Right forelimb (tissue), 1 donor: ENCODE data around the gene VCP.

ENCODE experiments used
- DNase-seq: peaks from one replicate; pipeline ENCODE4 v3.0.0-alpha.2; 2018

VCP gene

DNA sequence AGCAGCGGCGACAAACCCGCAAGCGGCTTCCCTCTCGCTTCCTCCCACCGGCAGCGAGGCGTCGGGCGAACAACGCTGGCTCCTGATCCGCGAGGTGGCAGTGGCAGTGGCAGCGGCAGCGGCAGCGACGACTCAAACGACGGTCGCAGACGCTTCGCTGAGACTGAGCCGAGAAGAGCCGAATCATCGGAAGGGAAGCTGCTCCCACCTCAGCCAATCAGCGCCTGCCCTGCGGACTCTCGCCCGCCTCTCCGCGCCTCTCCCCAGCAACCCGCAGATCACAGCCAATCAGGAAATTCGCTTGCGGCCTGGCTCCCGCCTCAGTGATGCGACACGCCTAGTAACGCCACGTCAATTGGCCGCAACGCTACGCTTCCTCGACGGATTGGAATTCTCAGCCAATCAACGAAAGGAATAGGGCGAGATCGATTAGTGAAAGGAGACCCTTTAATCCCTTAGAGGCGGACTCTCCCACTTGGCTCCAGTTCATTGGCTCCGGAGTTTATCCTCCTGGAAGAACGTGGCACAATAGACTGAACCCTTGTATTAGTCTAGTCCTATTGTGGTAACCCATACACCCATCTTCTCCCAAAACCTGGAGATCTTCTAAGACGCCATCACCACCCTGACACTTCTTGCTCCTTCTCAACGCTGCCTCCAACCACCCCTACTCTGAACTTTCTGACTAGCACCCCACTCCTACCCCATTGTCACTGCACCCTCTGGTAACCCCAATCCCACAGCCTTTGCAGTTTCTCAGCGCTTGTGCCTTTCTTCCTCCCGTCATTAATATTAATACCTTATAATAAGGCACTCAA, at the start of gene VCP:
TSS of gene VCP (minus strand) at position 165 of the 818 bp plus-strand sequence. CDS start 272 bp downstream, outside the sequence.
- peak; percentile 97 for DNase-seq

GRCh38 chr9:35116898-35117551, 44.6 kb upstream of the VCP start:
- DNase-seq: peak; percentile 91

DNA sequence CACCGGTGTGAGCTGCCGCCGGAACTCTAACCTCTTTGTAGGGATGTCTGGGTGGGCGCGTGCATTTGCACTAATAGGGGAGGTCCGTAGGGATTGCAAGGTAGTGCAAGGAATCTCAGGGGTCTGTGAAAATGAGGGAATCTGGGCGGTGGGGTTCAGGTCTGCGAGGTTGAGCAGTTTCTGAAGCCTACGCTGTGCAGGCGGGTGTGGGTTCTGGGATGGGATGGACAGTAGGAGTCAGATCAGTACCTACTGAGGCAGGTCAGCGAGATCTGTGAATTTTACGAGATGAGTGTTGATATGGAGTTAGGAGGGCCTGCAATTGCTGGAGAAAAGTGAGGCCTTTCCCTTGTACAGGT, 44.1 kb upstream of the VCP start:
- no peak for DNase-seq

- peak; percentile 98 for DNase-seq
Measured at GRCh38 chr9:35115680-35116538, 43.5 kb upstream of the VCP start, which contains the start of gene ATOSB. TSS of gene ATOSB (minus strand) at chr9:35115862. CDS start at chr9:35108274, 7,588 bp downstream.

GRCh38 chr9:35114840-35115628, 42.6 kb upstream of the VCP start:
- DNase-seq: peak; percentile 59

- DNase-seq: peak; percentile 76
Measured at GRCh38 chr9:35114113-35114839, 41.9 kb upstream of the VCP start.

DNA sequence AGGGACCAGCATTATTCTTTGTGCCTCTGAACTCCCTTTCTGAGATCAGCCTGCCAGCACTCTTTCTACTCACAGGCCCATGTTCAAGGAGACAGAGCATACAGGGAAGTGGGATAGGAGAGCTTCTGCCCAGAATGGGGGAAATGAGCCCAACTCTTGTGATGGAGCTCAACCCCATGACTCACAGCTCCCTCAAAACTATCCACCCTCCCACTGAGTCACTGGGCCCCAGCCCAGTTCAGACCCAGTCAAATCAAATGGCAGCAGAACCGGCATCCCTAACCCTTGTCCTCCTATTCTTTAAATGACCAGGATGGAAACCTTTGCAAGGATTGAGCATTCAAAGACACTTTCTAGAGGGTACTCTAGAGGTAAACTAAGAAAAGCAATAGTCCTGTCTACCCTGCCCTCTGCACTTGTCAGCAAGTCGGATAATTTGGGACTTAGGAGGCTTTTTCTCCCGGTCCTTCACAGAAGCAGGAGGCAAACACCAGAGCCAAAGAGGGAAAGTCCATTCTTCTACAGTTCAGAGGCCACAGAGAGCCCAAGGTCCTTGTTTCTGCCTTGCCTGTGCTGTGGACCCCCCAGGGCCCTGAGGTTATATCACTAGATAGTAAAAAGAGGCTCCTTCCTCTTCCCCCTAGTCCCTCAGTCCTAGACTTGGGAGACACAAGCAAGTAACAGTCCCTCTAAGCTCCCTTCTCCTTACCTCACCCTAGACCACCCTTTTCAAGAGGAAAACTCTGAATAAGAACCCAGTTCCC, 40.0 kb upstream of the VCP start:
- DNase-seq: no peak

DNA sequence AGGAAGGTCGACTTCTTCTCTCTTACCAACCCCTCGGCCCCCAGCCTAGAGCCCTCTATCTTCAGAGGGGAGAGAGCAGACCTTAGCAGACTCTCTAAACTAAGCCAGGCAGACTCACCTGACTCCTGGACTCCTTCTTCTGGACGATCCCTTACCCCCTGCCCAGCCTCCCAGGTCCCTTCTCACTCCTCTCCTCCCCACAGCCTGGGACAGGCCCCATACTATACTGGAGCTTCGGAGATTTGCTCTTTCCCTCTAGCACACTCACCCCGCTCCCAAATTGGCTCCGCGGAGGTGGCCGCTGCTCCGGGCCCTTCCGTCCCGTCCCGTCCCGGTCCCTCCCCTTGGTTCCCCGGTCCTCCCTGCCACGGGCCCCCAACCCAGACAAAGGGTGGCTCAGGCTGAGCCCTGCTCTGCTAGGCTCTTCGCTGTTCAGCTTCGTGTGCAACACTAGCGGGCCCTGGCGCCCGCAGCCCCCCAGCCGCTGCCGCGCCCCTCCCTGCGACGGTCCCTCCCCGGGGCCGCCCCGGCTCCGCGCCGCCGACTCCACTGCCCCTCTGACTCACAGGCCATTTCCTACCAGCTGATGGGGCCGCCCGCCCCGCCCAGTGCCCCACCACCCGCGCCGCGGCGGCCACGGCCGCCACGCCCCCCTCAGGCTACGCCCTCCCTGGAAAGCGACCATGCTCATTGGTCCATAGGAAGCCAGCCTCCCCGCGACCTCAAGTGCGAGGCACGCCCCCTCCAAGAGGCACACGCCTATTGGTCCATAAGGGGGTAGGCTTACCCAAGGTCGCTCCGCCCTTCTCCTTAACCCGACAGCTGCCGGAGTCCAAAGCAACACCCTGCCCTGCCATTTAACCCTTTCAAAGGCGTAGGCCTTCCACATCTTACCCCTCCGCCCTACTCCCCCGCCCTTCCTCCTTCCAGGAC, 38.8 kb upstream of the VCP start:
- DNase-seq: peak; percentile 97

DNA sequence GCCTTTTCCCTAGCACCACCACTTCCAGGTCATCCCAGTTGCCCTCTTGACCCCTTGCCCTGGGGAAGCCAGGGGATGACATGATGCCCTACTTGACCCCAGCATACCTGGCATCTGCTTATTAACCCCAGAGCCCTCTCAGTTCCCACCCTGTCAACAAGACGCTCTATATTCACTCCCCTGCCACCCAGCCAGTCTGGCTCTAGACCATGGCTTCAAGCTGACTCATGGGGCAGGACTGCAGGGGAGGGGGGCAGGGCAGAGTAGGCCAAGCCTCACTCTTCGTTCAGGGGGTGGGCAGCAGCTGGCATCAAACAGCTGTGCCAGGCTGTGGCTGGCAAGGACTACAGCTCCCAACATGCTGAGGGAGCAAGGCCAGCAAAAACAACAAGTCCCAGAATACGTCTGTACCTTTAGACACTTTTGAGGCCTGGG, 37.9 kb upstream of the VCP start:
- DNase-seq: no peak

GRCh38 chr9:35108946-35109575, 36.6 kb upstream of the VCP start:
- DNase-seq: no peak

GRCh38 chr9:35108461-35108860, 36.0 kb upstream of the VCP start:
- DNase-seq: no peak

- DNase-seq: no peak
Measured at GRCh38 chr9:35107297-35108290, 35.2 kb upstream of the VCP start.

- DNase-seq: no peak
Measured at GRCh38 chr9:35106343-35106730, 33.9 kb upstream of the VCP start.

- no peak for DNase-seq
Measured at GRCh38 chr9:35105571-35106342, 33.3 kb upstream of the VCP start.

DNA sequence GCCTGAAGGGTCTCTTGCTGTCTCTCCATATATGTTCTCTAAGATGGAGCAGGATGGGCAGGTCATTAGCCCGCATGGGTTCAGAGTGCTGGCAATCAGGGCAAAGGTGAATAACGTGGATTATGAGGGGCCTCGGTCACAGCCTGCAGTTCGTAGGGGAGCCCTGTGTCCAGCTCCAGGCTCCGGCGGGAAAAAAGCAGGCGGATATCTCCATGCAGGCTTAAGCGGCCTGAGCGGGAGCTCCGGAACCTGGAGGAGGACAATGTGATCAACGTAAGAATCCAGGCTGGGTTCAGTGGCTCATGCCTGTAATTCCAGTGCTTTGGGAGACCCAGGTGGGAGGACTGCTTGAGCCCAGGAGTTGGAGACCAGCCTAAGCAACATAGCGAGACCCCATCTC, 32.7 kb upstream of the VCP start:
- DNase-seq: no peak

DNA sequence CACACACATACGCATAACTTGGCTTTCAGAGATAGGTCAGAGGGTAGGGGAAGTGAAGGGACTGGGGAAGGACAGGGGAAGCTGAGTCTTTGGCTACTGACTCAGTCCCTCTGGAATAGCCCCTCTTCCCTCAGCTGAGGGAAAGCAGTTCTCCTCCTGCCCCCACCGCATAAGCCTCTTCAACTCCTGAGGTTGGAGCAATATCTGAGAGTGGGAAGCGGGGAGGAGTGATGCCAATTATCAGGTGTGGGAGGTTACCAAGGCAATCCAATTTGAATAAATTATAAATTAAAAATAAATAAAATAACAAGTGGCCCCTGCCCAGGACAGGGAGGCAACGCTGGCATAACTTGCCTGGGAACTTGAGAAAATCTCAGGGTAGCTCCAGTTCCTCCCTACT, 32.2 kb upstream of the VCP start:
- no peak for DNase-seq

- no peak for DNase-seq
Measured at GRCh38 chr9:35103660-35104191, 31.3 kb upstream of the VCP start.
